ENCODE results near the gene EXOSC9.

DNA sequence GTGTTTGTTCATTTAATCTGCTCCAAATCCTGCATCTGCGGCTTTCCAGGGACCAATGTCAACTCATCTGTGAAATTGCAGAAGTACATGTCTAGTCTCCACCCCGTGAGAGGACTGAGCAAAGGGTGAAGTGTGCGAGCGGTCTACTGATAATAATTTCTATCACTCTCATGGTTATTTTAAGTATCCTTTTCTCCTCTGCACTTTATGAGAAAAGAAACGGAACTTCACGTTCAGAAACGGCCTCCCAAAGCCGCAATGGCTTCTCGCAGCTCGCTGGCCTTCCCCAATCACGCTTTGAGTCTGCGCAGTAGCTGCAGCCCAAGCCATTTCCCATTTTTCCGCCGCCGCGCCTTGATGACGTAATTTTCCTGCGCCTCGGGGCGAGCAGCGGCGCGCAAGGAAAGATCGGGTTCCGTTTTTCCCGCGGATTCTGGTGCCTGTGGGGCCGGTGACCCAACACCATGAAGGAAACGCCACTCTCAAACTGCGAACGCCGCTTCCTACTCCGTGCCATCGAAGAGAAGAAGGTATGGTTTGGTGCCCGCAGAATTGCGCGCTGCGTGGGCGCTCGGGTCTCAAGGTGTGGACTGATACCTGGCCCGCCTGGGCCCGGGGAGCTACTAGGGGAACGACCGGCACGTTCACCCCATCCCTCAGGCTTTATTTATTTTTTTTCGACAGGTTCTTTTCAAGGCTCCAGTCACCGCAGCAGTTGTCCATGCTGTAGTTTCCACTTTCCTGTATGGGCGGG lies at the start of gene EXOSC9:
- TF ChIP-seq ATOH8 (CRISPR knock-in tag; IDR thresholded peaks at IDR 0.05; ENCODE audit: low read depth) (no peak), JUN (IDR thresholded peaks at IDR 0.05) (peak; percentile 57 to 84; a peak in 4 of 5 replicates), CHD2 (IDR thresholded peaks at IDR 0.05; ENCODE audit: low read length, partially characterized antibody) (no peak), RAD21 (conservative IDR thresholded peaks at IDR 0.05 in 1 of 2, IDR thresholded peaks at IDR 0.05 in 1 of 2) (no peak), HDAC2 (IDR thresholded peaks at IDR 0.05) (no peak), KDM1A (IDR thresholded peaks at IDR 0.05; ENCODE audit: low read depth) (no peak), JUNB (IDR thresholded peaks at IDR 0.05) (no peak), CEBPB (IDR thresholded peaks at IDR 0.05) (0 out of 4 replicates have a peak, but pooled peaks of 1 of the 2 experiments have one; percentile 28), POLR2A (IDR thresholded peaks at IDR 0.05; ENCODE audit: low read length) (peak; percentile 77), REST (IDR thresholded peaks at IDR 0.05) (no peak), FOSB (CRISPR knock-in tag; IDR thresholded peaks at IDR 0.05) (no peak), MAFK (IDR thresholded peaks at IDR 0.05; ENCODE audit: partially characterized antibody) (no peak)
- TF ChIP-seq, protein P1, sequence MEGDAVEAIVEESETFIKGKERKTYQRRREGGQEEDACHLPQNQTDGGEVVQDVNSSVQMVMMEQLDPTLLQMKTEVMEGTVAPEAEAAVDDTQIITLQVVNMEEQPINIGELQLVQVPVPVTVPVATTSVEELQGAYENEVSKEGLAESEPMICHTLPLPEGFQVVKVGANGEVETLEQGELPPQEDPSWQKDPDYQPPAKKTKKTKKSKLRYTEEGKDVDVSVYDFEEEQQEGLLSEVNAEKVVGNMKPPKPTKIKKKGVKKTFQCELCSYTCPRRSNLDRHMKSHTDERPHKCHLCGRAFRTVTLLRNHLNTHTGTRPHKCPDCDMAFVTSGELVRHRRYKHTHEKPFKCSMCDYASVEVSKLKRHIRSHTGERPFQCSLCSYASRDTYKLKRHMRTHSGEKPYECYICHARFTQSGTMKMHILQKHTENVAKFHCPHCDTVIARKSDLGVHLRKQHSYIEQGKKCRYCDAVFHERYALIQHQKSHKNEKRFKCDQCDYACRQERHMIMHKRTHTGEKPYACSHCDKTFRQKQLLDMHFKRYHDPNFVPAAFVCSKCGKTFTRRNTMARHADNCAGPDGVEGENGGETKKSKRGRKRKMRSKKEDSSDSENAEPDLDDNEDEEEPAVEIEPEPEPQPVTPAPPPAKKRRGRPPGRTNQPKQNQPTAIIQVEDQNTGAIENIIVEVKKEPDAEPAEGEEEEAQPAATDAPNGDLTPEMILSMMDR (IDR thresholded peaks at IDR 0.05) = no peak
- TF ChIP-seq, protein P2, sequence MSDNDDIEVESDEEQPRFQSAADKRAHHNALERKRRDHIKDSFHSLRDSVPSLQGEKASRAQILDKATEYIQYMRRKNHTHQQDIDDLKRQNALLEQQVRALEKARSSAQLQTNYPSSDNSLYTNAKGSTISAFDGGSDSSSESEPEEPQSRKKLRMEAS (IDR thresholded peaks at IDR 0.05) = peak; percentile 88

All from A549 (cell line).